GM21723 (cell line): Measurements from ENCODE around the gene OSM.

Experiments
- ATAC-seq: cut with Tn5 transposase; IDR thresholded peaks from one replicate; pipeline ENCODE4 v1.9.1; 2021; ENCODE audit warnings: mild to moderate bottlenecking, moderate library complexity; ENCODE audit not compliant: unreplicated experiment

Gene OSM

DNA sequence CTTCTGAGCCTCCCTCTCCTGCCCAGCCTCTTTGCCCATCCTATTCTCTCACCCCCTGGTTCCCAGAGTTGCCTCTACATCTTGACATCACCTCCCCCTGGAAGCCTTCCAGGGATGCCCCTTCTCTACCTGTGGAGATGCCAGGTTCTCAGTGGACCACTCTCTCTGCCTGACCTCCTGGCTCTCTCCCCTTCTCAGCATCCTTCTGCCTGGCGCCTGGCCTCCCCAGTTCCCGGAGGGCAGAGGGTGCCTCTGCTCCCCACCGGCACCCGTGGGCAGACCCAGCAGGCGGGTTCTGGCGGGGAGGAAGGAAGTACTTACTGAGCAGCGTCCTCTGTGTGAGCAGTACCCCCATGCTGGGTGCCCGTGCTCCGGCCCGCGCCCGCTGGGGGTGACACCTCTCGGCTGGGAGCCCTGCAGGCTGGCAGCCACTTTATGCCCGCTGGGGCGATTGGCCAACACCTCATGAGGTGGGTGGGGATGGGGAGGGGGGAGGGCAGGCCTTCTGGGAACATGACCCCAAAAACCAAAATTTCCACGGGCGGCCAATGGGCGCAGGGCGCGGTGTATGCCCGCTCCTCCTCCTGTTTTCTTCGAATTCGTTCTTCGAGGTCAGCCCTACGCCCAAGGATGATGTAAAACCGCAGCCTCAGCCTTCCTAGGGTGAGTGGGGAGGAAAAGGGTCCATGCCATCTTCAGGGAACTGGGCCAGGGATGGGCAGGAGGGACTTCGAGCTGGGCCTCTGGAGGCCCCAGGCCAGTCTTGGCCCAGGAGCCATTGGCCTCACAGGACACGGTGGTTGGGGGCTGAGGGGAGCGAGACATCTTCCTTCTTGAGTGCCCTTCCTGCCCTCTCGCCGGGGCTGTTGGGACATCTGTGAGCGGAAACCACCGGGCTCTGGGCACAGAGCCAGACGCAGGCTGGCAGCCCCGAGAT is at the start of gene OSM:
OSM (minus strand) TSS at position 407 of the 937 bp plus-strand sequence; CDS start at position 355, 52 bp downstream.
- no peak for ATAC-seq

DNA sequence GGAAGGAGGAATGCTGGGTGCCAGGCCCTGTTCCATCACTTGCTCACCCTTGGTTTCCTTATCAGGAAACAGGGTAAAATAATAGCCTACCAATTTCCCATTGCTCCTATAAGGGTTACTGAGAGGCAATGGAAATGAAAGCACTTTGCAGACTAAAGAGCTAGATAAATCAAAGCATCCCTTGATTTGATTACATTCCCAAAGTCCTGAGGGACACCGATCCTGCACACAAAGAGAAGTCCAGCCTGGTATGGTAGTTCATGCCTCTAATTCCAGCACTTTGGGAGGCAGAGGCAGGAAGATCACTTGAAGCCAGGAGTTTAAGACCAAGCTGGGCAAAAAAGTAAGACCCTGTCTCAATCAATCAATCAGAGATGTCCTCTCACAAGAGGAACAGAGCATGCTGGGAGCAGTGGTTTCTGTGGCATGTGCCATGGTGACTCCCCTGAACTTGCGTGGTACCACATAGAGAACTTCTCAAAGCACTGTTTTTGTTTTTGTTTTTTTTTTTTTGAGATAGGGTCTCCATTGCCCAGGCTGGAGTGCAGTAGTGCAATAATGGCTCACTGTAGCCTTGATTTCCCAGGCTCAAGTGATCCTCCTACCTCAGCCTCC is 49.4 kb upstream of the OSM start:
- ATAC-seq: no peak

- ATAC-seq: peak; percentile 43
These were observed 48.3 kb upstream of the OSM start for GRCh38 chr22:30314915-30315314.

DNA sequence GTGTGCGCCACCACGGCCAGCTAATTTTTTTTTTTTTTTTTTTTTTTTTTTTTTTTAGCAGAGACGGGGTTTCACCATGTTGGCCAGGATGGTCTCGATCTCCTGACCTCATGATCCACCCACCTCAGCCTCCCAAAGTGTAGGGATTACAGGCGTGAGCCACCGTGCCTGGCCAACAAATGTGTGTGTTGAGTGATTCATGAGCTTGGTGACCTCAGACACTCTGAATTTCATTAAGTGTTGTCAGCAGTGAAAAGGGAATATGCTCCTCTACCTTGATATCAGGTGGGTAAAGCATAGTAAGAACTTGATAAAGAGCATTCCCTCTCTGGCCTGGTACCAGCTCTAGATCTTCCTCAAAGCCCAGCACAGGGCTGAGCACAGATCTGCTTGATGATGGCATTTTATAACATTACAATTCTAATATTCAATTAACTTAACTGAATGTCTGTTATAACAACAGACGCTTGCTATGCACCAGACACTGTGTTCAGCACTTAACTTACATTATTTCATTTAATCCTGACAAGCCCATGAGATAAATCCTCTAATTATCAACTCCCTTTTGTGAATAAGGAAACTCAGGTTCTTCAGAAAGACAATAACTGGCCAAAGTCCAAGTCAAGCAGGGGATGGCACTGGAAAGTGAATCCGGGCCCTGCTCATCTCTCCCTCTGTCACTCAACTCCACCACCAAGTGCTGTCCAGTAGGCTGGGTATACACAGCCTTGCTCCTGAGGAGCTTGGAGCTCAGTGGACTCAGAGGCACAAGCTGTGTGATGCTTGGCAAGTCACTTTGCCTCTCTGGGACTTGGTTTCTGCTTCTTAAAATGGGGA is 47.1 kb upstream of the OSM start:
- ATAC-seq: no peak

- ATAC-seq: no peak
These were observed 45.4 kb upstream of the OSM start for GRCh38 chr22:30312053-30312452.

DNA sequence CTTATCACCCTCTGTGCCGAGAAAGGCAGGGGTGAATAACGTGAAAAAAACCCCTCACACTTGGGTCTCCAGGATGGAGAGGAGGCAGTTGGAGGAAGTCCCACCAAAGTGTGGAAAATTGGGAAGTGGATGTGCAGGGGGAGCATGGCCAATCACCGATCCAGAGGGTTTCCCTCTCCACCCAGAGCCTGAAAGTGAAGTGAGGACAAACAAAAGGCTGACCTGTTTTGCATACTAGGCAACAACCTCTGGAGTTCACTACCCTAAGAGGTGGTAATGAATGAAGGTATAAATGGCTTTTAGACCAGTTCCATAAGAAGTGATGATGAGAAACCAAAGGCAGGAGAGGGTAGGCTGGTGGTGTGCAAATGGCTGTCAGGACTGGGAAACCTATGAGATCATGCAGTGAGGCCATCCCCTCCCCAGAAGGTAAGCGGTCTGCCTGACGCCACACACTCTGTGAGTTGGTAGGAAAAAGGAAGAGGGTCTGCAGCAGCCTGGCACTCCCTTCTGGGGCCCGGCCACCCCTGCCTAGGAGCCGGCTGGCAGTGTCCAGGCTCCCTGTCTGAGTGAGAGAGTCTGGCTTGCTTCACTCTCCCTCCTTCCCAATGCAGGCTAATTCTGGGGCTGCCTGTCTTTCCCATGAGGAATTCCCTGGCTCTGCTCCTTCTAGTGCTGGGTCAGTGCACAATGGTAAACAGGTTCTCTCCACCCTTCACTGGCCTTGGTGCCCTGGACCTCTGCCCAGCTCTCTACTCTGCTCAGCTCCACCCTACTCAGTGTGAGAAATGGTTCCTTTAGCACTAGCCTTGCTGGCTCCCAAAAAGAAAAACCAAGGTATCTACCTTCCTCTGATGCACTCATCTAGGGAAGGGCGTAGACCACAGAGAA is 44.5 kb upstream of the OSM start:
- ATAC-seq: no peak

DNA sequence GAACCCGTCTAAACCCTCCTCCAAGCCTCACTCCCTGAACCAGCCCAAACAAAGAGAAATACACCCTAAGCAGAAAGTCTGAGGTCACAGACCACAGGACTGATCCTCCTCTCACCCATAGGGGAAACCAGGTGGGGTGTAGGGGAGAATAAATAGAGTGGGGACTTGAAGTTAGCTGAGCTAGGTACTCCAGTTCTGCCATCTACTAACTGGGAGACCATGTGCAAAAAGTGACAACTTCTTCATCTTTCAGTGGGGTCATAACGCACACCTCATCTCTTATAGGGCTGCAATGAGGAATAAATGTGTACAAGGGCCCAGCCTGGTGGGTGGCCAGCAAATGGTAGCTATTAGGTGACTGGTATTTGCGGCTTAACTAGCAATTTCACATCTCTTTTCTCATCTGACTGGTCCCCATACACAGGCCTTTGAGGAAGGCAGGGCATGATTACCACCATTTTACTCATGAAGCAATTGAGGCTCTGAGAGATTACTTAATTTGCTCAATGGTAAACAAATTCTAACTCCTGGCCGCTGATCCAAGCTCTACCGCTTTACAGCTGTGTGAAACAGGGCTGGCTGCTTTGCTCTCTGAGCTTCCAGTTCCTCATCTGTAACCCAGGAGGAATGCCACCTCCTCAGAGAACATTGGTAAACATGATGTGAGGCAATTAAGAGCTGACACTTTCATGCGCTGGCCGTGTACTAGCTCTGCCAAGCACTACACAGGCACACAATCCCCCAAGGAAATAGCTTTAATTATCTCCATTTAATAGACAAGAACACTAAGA is 43.5 kb upstream of the OSM start:
- ATAC-seq: peak; percentile 36

DNA sequence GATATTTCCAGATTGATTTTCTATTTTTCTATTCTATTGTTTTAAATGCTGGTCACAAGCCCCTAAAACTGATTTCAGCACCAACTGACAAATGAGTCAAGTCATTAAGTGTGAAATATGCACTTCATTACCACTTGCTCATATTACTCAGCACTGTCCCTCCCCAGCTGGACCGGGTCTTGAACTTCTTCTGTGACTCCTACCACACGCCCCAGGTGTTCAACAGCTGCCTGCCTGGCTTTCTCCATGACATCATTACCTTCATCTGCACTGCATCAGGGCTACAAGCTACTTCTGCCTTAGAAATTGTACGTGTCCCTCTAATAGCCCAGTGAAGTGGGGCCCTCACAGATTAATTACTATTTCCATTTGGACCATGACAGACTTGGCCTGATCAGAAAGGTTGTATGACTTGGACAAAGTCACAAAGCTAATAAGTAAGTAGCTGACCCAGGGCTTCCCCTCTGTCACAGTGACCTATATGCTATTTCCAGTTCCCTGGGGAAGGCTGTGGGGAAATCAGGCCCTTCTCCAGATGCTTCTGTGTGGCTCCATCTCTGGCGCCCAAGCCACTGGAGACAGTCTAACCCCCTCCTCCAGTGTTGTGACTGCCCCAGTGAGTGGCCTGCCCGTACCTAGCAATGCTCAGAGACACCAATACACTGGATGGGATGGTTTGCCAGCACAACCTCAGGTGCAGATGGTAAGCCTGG is 42.0 kb upstream of the OSM start:
- no peak for ATAC-seq

DNA sequence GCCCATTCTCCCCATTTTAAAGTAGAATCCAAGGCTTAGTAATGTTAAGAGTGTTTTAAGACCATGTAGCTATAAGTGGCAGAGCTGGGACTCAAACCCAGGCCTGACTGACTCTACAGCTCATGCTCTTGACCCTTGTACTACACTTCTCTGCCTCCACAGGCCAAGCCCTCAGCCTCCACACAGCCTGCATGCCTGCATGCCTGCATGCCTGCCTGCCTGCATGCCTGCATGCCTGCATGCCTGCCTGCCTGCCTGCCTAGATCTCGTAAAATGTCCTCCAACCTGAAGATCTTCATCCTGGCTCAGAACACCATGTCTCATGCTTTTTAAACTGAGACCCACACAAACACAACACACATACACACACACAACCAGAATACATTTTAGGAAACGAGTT is 41.4 kb upstream of the OSM start:
- ATAC-seq: no peak

DNA sequence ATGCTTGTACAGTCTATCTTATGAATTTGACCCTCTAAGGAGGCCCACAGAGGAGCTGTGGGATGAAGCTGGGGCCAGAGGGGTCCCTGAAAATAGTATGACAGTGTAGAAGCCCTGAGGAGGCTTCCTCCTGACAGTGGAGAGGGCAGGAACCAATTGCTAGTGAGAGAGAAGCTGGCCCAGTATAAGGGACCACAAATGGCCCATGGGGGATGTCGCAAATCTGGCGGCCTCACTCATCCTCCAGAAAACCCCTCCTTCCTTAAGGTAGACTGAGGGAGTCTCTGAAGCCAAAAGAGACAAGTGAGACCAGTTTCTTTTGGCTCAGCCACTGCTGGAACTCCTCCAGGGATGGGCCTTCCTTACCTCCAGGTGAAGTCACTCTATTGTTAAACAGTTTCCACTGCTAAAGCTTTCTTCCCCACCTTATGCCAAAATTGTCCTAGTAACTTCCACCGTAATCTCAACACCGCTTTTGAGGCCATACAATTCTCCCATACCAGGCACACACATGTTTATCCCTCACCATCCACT is 40.5 kb upstream of the OSM start:
- no peak for ATAC-seq

DNA sequence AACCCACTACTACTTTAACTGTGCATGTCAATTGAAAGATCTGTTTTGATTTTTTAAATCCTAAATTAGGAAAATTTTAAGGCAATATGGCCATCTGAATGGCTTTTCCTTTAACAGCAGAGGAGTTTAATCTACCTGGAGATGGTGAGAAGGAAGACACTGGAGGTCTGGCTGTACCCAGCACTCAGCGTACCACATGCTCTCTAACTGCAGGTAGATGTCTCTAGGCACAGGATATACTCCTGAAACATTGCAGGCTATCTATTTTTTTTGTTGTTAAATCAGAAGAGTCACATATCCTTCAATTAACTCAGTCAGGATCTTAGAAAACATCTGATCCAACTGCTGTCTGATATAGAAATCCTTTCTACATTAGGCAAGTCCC is 40.0 kb upstream of the OSM start:
- no peak for ATAC-seq

GRCh38 chr22:30305906-30306626 is 39.4 kb upstream of the OSM start:
- ATAC-seq: no peak

- ATAC-seq: peak; percentile 44
These were observed 38.9 kb upstream of the OSM start for GRCh38 chr22:30305519-30305905.

DNA sequence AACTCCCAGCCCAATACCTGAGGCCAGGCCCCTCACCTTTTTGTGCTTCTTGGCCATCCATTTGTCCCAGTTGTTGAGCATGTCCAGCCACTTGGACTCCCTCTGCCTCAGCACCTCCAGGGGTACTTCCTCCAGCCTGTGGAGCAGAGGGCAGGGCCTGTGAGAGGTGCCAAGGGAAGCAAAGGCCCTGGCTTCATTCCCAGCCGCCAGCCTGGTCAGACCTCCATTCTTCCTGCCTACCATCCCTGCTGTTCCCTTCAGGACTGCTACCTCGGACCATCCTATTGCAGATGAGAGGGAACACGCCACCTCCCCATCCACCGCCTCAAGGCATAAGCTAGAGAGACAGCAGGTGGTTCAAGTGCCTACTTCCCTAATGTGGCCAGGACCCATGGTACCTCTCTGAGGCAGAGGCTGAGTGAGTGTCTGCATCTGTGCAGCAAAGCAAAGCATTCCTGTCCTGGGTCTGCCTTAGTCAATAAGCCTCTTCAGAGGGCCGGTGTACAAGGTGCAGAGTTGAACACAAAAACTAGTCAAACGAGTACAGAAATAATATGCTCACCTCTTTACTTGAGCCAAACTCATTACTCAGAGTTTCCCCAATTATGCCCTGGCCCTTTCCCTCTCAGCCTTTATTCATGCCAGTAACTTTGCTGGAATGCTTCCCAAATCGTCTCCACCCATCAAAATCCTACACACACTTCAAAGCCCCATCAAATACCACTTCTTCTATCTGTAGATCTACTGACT is 38.0 kb upstream of the OSM start:
- no peak for ATAC-seq

- ATAC-seq: no peak
These were observed 36.1 kb upstream of the OSM start for GRCh38 chr22:30302810-30303138.

DNA sequence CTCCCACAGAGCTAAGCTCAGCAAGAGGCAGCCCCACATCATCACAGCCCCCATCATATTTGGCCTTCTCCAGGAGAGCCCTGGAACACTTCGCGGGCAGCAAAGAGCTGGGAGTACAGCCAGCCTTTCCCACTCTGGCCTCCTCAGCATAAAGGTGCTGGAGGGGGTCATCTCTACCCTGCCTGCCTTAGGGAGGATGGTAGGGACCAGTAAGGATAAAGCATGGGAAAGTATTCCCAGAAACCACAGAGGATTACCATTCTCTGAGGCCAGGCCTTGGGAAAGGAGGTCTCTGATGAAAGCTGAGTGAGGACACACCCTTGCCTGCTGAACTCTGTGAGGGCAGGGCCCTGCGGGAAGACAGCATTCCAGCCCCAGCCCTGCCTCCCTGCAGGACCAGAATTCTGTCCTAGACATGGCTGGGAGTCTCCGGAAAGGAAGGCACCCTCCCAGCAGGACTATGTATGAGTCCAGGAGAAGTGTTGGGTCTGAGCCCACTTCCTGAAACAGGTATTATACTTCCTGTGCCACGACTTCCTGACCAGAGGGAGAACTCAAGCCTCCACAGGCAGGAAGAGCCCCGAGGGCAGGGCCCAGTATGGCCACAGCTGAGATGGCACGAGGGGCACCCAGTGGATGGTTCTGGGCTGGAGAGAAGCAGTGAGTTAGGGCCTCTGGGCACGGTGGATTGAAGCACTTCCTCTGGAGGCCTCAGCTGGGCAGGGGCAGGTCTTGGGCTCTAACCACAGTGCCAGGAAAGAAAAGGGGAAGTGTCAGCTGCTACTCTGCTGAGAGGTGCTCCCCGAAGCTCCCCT is 35.6 kb upstream of the OSM start:
- no peak for ATAC-seq

DNA sequence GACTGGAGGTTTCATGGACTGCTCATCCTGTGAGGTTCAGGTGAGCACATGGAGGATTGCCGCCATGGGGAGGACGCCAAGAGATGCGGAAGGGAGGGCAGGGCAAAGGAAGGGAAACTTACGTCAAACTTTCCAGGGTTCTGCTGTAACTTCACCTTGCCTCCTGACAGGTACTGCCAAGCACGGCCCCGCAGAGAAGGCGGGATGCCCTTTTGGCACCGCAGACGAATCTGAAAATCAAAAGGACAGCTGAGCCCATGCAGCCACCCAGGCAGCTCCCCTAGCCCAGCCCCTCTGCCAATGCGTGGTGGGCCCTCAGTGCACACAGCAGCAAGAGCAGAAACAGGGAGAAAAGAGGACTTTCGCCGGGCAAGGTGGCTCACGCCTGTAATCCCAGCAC is 32.7 kb upstream of the OSM start:
- no peak for ATAC-seq
